Keratinocyte (primary cell): Measurements from ENCODE around the gene ADGRA3. TPM values are rescaled to one million over a fixed set of nuclear protein-coding genes. Genes with fewer than 3 reads are reported as not detected.

Experiments
- DNase-seq: peaks from one replicate; pipeline ENCODE4 v3.0.0-alpha.2; 2011; ENCODE audit warnings: low read depth, missing footprints, low spot score
- FAIRE-seq: peaks from 2 replicates; lab custom pipeline; 2011; peaks lifted over from hg19 to GRCh38; lab: Jason Lieb, UNC
- H2AFZ ChIP-seq: 2 replicates; pipeline ENCODE4 v1.6.0; 2012; ENCODE audit warnings: low read length, control low read depth, inconsistent platforms; ENCODE audit not compliant: control insufficient read depth
- H3K27ac ChIP-seq: 2 replicates; pipeline ENCODE4 v1.5.1; 2011; ENCODE audit warnings: low read length; ENCODE audit not compliant: control insufficient read depth, insufficient read depth
- H3K27me3 ChIP-seq: 3 replicates; pipeline ENCODE4 v1.6.0; 2011; ENCODE audit warnings: low read length; ENCODE audit not compliant: control insufficient read depth, insufficient read depth; ENCODE audit errors: extremely low read depth
- H3K36me3 ChIP-seq, 2 experiments: 2 replicates in 1 of 2; 3 replicates in 1 of 2; pipeline ENCODE4 v1.5.1; 2011; ENCODE audit warnings: low read length in 2 of 2, mild to moderate bottlenecking in 1 of 2; ENCODE audit not compliant: control insufficient read depth in 2 of 2, insufficient read depth in 2 of 2; ENCODE audit errors: extremely low read depth in 1 of 2
- H3K4me1 ChIP-seq: 3 replicates; pipeline ENCODE4 v1.5.1; 2011; ENCODE audit warnings: low read length; ENCODE audit not compliant: control insufficient read depth, insufficient read depth; ENCODE audit errors: extremely low read depth
- H3K4me2 ChIP-seq: 3 replicates; pipeline ENCODE4 v1.6.0; 2011; ENCODE audit warnings: low read depth, low read length; ENCODE audit not compliant: control insufficient read depth, insufficient read depth; ENCODE audit errors: extremely low read depth
- H3K4me3 ChIP-seq, 3 experiments: fragments of 200-600 bp in 1 of 3; sonication (generic) in 1 of 3; 2 replicates in 2 of 3; 3 replicates in 1 of 3; pipeline ENCODE4 v1.5.1; 2011 to 2016; ENCODE audit warnings: low read length in 3 of 3, mild to moderate bottlenecking in 3 of 3, control low read depth in 2 of 3, inconsistent platforms in 1 of 3, low read depth in 1 of 3, mixed read lengths in 1 of 3, mixed run types in 1 of 3, moderate library complexity in 1 of 3; ENCODE audit not compliant: control insufficient read depth in 2 of 3, insufficient read depth in 2 of 3; ENCODE audit errors: extremely low read depth in 1 of 3
- H3K79me2 ChIP-seq: 2 replicates; pipeline ENCODE4 v1.6.0; 2012; ENCODE audit warnings: low read length; ENCODE audit not compliant: control insufficient read depth, insufficient read depth
- H3K9ac ChIP-seq: 3 replicates; pipeline ENCODE4 v1.6.0; 2011; ENCODE audit warnings: low read length; ENCODE audit not compliant: control insufficient read depth, insufficient read depth; ENCODE audit errors: extremely low read depth
- H3K9me1 ChIP-seq: 3 replicates; pipeline ENCODE4 v1.6.0; 2011; ENCODE audit warnings: low read length; ENCODE audit not compliant: control insufficient read depth, insufficient read depth; ENCODE audit errors: extremely low read depth
- H3K9me3 ChIP-seq: 2 replicates; pipeline ENCODE4 v1.5.1; 2012; ENCODE audit warnings: low read depth, low read length; ENCODE audit not compliant: control insufficient read depth
- H4K20me1 ChIP-seq: 3 replicates; pipeline ENCODE4 v1.6.0; 2011; ENCODE audit warnings: low read length; ENCODE audit not compliant: control insufficient read depth, insufficient read depth; ENCODE audit errors: extremely low read depth
- CTCF ChIP-seq, 3 experiments: IDR thresholded peaks in 1 of 3; conservative IDR thresholded peaks in 1 of 3; optimal IDR thresholded peaks in 1 of 3; 2 replicates in 2 of 3; 3 replicates in 1 of 3; pipeline versions ENCODE3 to v1.5.1; 2011; ENCODE audit warnings: low read length in 3 of 3, mild to moderate bottlenecking in 3 of 3, moderate library complexity in 2 of 3, control low read depth in 1 of 3, inconsistent platforms in 1 of 3; ENCODE audit not compliant: insufficient read depth in 2 of 3; ENCODE audit errors: extremely low read depth in 1 of 3
- EZH2 ChIP-seq: IDR thresholded peaks from one replicate; pipeline ENCODE4 v1.6.1; 2012; ENCODE audit warnings: inconsistent platforms, mild to moderate bottlenecking, low read length, moderate library complexity
- dilution Hi-C: fragments of 300-500 bp; cut with MboI; formaldehyde crosslinking; loops from one replicate; pipeline ENCODE4 v1.7.0; 2020; ENCODE audit warnings: low sequenced_read_pairs; ENCODE audit not compliant: extremely low pct_ligation_motif_present
- polyA plus RNA-seq, 5 experiments: library from polyadenylated mRNA; depleted of rRNA in 3 of 5; stranded (reverse) in 3 of 5; stranded (forward) in 1 of 5; unstranded in 1 of 5; fragments of >200 nt; gene quantifications; 1 replicate in 1 of 5; 2 replicates in 3 of 5; 3 replicates in 1 of 5; pipeline versions ENCODE4 v1.2.1 to v1.2.3, GENCODE V29; 2011 to 2012; ENCODE audit warnings: missing spikeins in 2 of 5, low read depth in 1 of 5, low replicate concordance in 1 of 5

ADGRA3 gene
- polyA plus RNA-seq, 1 donor (not counting 4 experiments of a cell fraction or from before 2014, with no cell fraction given), result 38.7 TPM

- Histone ChIP-seq H3K4me2 (no peak overlapping the region), H3K36me3 (no peaks in the 10 kb centered on the region), H3K9me3 (peaks cover 6% of the 10 kb centered on the region), H3K27me3 (no peaks in the 10 kb centered on the region), H2AFZ (no peak overlapping the region), H3K4me1 (no peaks in the 10 kb centered on the region), H3K4me3 (no peak overlapping the region), H3K27ac (no peak overlapping the region), H3K9ac (no peak overlapping the region), H3K79me2 (no peaks in the 10 kb centered on the region), H3K9me1 (no peaks in the 10 kb centered on the region), H4K20me1 (no peaks in the 10 kb centered on the region)
- no peak for FAIRE-seq
- no peak for DNase-seq
- dilution Hi-C loops, result no loop called here
- TF ChIP-seq CTCF (optimal IDR thresholded peaks at IDR 0.05 in 1 of 3, IDR thresholded peaks at IDR 0.05 in 1 of 3, conservative IDR thresholded peaks at IDR 0.05 in 1 of 3; ENCODE audit: extremely low read depth in 1 of 3, insufficient read depth in 2 of 3, low read length in 3 of 3) (no peak), EZH2 (no peak)
Observed at GRCh38 chr4:22531311-22532019, 15.6 kb upstream of the ADGRA3 start.

GRCh38 chr4:22524895-22525294, 9.0 kb upstream of the ADGRA3 start:
- no peaks in the 10 kb centered on the region for H3K36me3 ChIP-seq
- H3K9ac ChIP-seq, result no peak overlapping the region
- TF ChIP-seq EZH2, result no peak
- TF ChIP-seq CTCF (optimal IDR thresholded peaks at IDR 0.05 in 1 of 3, IDR thresholded peaks at IDR 0.05 in 1 of 3, conservative IDR thresholded peaks at IDR 0.05 in 1 of 3; ENCODE audit: extremely low read depth in 1 of 3, insufficient read depth in 2 of 3, low read length in 3 of 3), result no peak
- no peaks in the 10 kb centered on the region for H4K20me1 ChIP-seq
- no peaks in the 10 kb centered on the region for H3K4me1 ChIP-seq
- no peaks in the 10 kb centered on the region for H3K27me3 ChIP-seq
- no peak overlapping the region for H3K27ac ChIP-seq
- H3K4me3 ChIP-seq, result no peak overlapping the region
- H3K4me2 ChIP-seq, result no peak overlapping the region
- no peaks in the 10 kb centered on the region for H3K79me2 ChIP-seq
- dilution Hi-C loops, result no loop called here
- no peaks in the 10 kb centered on the region for H3K9me1 ChIP-seq
- no peak for FAIRE-seq
- no peak overlapping the region for H2AFZ ChIP-seq
- no peak for DNase-seq
- H3K9me3 ChIP-seq, result no peaks in the 10 kb centered on the region
